ENCODE data around the gene UBE4A.
"Not testable (repeated sequence)": the region's sequence is repeated elsewhere in the genome, so short reads cannot be mapped to it uniquely, and the experiment has no call there.

Gene UBE4A

GRCh38 chr11:118412921-118413320 is 53.5 kb downstream of the UBE4A start:
- Histone ChIP-seq H3K9ac (ENCODE audit: low read length) (no peak overlapping the region), H3K27me3 (ENCODE audit: control insufficient read depth, insufficient read depth, low read length) (no peaks in the 10 kb centered on the region), H3K4me1 (ENCODE audit: control insufficient read depth, insufficient read depth, low read length) (peaks cover 9% of the 10 kb centered on the region), H3K36me3 (ENCODE audit: control insufficient read depth, insufficient read depth, low read length) (no peaks in the 10 kb centered on the region), H3K4me3 (ENCODE audit: low read length) (no peak overlapping the region), H3K27ac (ENCODE audit: low read depth, low read length) (no peak overlapping the region)

DNA sequence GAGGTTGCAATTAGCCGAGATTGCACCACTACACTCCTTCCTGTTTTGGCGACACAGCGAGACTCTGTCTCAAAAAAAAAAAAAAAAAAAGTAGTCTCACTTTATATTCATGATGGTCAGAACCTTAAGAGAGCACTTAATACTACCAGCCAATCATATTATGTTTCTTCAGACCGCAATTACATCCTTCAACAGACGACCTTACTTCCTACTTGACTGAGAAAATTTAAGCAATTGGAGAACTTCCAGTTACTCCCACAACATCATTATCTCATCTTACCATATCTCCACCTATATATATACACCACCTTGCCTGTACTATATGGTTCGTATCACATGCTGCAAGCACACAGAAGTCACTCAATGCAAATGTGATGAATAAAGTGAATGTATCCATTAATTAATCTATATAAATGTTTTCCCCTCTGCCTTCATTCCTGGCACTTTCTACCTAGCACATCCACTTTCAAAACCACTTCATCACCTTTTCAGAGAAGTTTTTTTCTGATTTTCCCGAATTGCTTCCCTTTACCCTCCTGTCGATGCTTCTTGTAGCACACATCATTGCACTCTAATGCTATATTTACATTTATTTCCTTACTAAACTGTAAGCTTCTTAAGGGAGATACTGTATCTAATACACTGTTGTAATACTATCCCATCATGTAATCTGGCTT is 55.8 kb downstream of the UBE4A start:
- Histone ChIP-seq H3K9ac (ENCODE audit: low read length) (no peak overlapping the region), H3K4me3 (ENCODE audit: low read length) (no peak overlapping the region), H3K27ac (ENCODE audit: low read depth, low read length) (no peak overlapping the region), H3K27me3 (ENCODE audit: control insufficient read depth, insufficient read depth, low read length) (no peaks in the 10 kb centered on the region), H3K4me1 (ENCODE audit: control insufficient read depth, insufficient read depth, low read length) (peaks cover 9% of the 10 kb centered on the region), H3K36me3 (ENCODE audit: control insufficient read depth, insufficient read depth, low read length) (no peaks in the 10 kb centered on the region)

GRCh38 chr11:118415739-118416068 is 56.3 kb downstream of the UBE4A start:
- Histone ChIP-seq H3K4me3 (ENCODE audit: low read length) (no peak overlapping the region), H3K4me1 (ENCODE audit: control insufficient read depth, insufficient read depth, low read length) (peaks cover 9% of the 10 kb centered on the region), H3K27me3 (ENCODE audit: control insufficient read depth, insufficient read depth, low read length) (no peaks in the 10 kb centered on the region), H3K36me3 (ENCODE audit: control insufficient read depth, insufficient read depth, low read length) (no peaks in the 10 kb centered on the region), H3K27ac (ENCODE audit: low read depth, low read length) (peak overlapping the region; percentile 10), H3K9ac (ENCODE audit: low read length) (no peak overlapping the region)

GRCh38 chr11:118416900-118417299 is 57.5 kb downstream of the UBE4A start:
- not testable (repeated sequence) for H3K9ac ChIP-seq (ENCODE audit: low read length); H3K4me3 ChIP-seq (ENCODE audit: low read length); H3K27me3 ChIP-seq (ENCODE audit: control insufficient read depth, insufficient read depth, low read length); H3K27ac ChIP-seq (ENCODE audit: low read depth, low read length); H3K36me3 ChIP-seq (ENCODE audit: control insufficient read depth, insufficient read depth, low read length); H3K4me1 ChIP-seq (ENCODE audit: control insufficient read depth, insufficient read depth, low read length)

- no peak overlapping the region for H3K9ac ChIP-seq (ENCODE audit: low read length)
- no peak overlapping the region for H3K27ac ChIP-seq (ENCODE audit: low read depth, low read length)
- H3K36me3 ChIP-seq (ENCODE audit: control insufficient read depth, insufficient read depth, low read length) = no peaks in the 10 kb centered on the region
- H3K4me1 ChIP-seq (ENCODE audit: control insufficient read depth, insufficient read depth, low read length) = peaks cover 9% of the 10 kb centered on the region
- H3K27me3 ChIP-seq (ENCODE audit: control insufficient read depth, insufficient read depth, low read length) = no peaks in the 10 kb centered on the region
- H3K4me3 ChIP-seq (ENCODE audit: low read length) = no peak overlapping the region
Measured at GRCh38 chr11:118417801-118418200, 58.4 kb downstream of the UBE4A start.

DNA sequence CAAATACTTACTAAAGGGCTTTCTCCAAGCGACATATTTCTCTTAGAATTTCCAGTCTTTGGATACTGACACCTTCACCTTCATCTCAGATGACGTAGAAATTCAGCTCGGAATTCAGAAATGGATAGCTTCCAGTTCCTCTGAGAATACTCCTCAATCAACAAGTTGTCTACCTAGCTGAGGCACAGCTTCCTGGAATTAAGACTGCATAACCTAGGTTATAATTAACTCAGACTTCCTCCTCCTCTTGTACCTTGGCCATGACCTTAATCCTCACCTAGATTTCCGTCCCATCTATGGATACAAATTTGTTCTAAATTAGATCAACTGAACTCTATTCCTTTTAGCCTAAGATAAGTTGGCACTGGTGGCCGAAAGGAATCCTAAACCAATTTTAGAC is 59.4 kb downstream of the UBE4A start:
- Histone ChIP-seq H3K27me3 (ENCODE audit: control insufficient read depth, insufficient read depth, low read length) (no peaks in the 10 kb centered on the region), H3K9ac (ENCODE audit: low read length) (no peak overlapping the region), H3K27ac (ENCODE audit: low read depth, low read length) (no peak overlapping the region), H3K4me1 (ENCODE audit: control insufficient read depth, insufficient read depth, low read length) (peaks cover 9% of the 10 kb centered on the region), H3K4me3 (ENCODE audit: low read length) (no peak overlapping the region), H3K36me3 (ENCODE audit: control insufficient read depth, insufficient read depth, low read length) (no peaks in the 10 kb centered on the region)

DNA sequence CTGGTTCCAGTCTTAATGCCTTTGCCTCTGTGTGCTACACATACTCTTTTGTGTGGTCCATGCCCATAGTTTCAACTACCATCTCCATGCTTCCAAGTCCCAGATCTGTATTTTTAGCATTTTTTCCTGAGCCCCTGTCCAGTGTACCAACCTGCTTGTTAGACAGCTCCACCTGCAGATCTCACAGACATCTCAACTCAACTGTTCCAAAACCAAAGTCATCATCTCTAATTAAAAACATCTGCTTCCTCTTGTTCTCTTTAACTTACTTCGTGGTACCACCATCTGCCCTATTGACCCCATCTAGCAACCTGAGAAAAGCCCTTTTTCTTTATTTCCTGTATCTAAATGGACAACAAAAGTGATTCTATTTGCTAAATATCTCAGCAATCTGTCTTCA is 68.3 kb downstream of the UBE4A start:
- Histone ChIP-seq H3K4me1 (ENCODE audit: control insufficient read depth, insufficient read depth, low read length) (no peaks in the 10 kb centered on the region), H3K36me3 (ENCODE audit: control insufficient read depth, insufficient read depth, low read length) (no peaks in the 10 kb centered on the region), H3K27me3 (ENCODE audit: control insufficient read depth, insufficient read depth, low read length) (no peaks in the 10 kb centered on the region), H3K27ac (ENCODE audit: low read depth, low read length) (no peak overlapping the region), H3K9ac (ENCODE audit: low read length) (no peak overlapping the region), H3K4me3 (ENCODE audit: low read length) (no peak overlapping the region)

GRCh38 chr11:118430956-118431355 is 71.6 kb downstream of the UBE4A start:
- H3K27ac ChIP-seq (ENCODE audit: low read depth, low read length) = no peak overlapping the region

DNA sequence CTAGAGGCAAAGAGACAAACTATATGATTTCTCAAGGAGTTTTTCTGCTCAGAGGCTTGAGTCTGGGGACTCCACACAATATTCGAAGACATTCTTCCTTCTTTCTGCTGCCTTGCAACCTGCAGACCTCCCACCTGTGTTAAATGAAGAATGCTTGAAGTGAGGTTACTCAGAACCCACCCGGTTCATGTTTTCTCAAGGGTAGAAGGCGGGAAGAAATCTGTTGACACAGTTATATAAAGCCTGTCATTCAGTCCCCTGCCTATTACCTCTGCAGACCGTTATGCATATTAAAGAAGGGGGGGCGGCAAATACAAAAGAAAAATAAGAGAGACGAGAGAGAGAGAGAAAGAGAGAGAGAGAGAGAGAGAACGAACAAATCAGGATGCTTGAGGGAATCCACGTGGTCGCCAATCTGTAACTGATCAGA is 74.7 kb downstream of the UBE4A start:
- H3K9ac ChIP-seq (ENCODE audit: low read length) = no peak overlapping the region
- H3K36me3 ChIP-seq (ENCODE audit: control insufficient read depth, insufficient read depth, low read length) = no peaks in the 10 kb centered on the region
- H3K27ac ChIP-seq (ENCODE audit: low read depth, low read length) = no peak overlapping the region
- H3K4me1 ChIP-seq (ENCODE audit: control insufficient read depth, insufficient read depth, low read length) = no peaks in the 10 kb centered on the region
- H3K27me3 ChIP-seq (ENCODE audit: control insufficient read depth, insufficient read depth, low read length) = no peaks in the 10 kb centered on the region
- H3K4me3 ChIP-seq (ENCODE audit: low read length) = peak overlapping the region; percentile 88

More at GRCh38 chr11:118430956-118431355, 71.6 kb downstream of the UBE4A start:
- Histone ChIP-seq H3K4me3 (ENCODE audit: low read length) (no peak overlapping the region), H3K36me3 (ENCODE audit: control insufficient read depth, insufficient read depth, low read length) (no peaks in the 10 kb centered on the region), H3K4me1 (ENCODE audit: control insufficient read depth, insufficient read depth, low read length) (no peaks in the 10 kb centered on the region), H3K27me3 (ENCODE audit: control insufficient read depth, insufficient read depth, low read length) (no peaks in the 10 kb centered on the region), H3K9ac (ENCODE audit: low read length) (no peak overlapping the region)

DNA sequence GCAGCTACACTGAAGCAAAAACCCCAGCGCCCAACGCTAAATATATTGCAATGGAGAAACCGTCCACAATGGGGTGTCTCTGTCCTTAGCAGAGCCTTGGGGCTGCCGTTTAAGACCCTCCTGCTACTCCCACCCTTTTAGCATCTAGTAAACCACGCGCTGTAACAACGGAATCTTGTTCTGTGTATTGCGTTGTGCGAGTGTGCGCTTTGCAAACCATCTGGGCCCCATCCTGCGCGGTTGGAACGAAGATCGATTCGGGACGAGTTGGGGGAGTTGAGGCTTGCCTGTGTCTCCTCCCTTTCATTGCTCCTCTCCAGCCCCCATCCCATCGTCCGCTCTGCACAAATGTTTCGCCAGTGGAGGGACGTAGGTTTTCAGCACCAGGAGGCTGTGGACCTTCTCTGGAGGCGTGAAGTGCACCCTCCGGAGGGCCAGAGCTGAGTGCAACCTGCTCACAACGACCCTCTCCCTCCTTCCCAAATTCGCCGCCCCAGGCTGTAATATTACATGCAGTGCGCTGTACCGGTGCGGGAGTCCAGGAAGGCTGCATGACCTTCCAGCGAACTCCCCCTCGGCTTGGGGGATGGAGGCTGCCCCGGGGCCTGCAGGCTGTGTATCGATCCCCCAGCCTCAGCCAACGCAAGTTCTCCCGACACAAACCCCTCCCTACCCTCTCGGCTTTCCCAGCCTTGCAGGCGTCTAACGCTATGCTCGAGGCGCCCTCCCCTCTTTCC is 75.3 kb downstream of the UBE4A start:
- Histone ChIP-seq H3K4me3 (ENCODE audit: low read length) (peak overlapping the region; percentile 88), H3K27ac (ENCODE audit: low read depth, low read length) (peak overlapping the region; percentile 75), H3K27me3 (ENCODE audit: control insufficient read depth, insufficient read depth, low read length) (no peaks in the 10 kb centered on the region), H3K4me1 (ENCODE audit: control insufficient read depth, insufficient read depth, low read length) (peaks cover 2% of the 10 kb centered on the region), H3K36me3 (ENCODE audit: control insufficient read depth, insufficient read depth, low read length) (no peaks in the 10 kb centered on the region), H3K9ac (ENCODE audit: low read length) (peak overlapping the region; percentile 0)

DNA sequence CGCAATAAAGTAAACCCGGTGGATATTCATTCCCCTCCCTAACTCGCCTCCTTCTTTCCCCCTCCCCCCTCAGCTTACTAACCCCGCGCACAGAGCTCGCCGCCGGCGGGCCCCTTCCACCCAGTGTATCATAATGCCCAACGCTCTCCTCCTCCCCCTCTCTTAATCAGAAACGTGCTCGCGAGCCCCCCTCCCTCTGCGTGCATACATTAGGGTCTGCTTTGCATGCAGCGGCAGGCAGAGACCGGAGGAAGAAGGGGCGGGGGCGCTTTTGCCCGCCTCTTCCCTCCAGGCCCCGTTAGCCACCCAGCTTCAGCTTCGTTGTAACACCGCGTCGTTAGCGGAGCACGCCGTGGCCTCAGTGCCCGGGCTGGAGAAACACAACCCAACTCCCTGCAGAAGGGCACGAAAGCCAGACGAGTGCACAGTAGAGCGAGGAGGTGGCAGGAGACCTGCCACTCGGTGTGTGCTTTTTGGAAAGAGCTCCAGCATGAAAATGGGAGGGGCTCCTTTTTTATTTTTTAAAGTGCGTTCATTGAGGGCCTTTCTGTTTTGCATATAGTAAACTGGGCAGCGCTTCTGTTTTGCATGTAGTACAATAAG is 76.0 kb downstream of the UBE4A start:
- H3K27ac ChIP-seq (ENCODE audit: low read depth, low read length) = peak overlapping the region; percentile 75
- peak overlapping the region; percentile 88 for H3K4me3 ChIP-seq (ENCODE audit: low read length)
- H3K27me3 ChIP-seq (ENCODE audit: control insufficient read depth, insufficient read depth, low read length) = no peaks in the 10 kb centered on the region
- H3K36me3 ChIP-seq (ENCODE audit: control insufficient read depth, insufficient read depth, low read length) = no peaks in the 10 kb centered on the region
- peak overlapping the region; percentile 30 for H3K9ac ChIP-seq (ENCODE audit: low read length)
- peaks cover 7% of the 10 kb centered on the region for H3K4me1 ChIP-seq (ENCODE audit: control insufficient read depth, insufficient read depth, low read length)

DNA sequence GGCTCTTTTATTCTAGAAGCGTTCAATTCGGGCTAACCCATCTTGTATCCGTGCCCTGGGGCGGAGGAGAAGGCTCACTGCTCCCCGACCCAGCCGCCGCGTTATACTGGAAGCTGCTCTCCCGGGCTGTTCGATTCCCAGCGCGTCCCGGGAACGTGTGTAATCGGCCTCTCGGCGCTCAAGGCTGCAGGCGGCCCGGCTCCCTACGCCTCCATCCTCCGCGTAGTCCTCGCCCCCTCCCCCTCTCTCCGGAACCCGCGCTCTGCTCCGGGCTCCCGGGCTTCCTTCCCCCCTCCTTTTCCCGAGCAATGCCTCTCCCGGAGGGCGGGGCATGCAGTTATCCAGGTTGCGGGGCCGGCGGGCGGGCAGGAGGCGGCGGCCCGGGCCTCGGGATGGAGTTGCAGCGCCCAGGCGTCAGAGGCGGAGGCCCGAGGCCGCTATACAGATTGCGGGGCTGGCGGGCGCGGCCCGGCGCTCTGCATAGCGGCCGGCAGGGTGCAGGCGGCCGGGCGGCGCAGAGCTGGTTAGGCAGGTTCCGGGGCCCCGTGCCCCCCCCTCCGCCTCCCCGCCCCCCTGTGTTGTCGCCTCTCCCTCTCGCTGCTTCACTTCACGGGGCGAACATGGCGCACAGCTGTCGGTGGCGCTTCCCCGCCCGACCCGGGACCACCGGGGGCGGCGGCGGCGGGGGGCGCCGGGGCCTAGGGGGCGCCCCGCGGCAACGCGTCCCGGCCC is 76.7 kb downstream of the UBE4A start, which contains the start of gene KMT2A:
Gene KMT2A, plus strand, starts transcription at position 600 of the 732 bp plus-strand sequence. Its CDS starts 21 bp downstream, at position 621.
- Histone ChIP-seq H3K9ac (ENCODE audit: low read length) (peak within 1 kb of the TSS; percentile 82), H3K4me1 (ENCODE audit: control insufficient read depth, insufficient read depth, low read length) (peaks cover 7% of the 10 kb centered on the region), H3K4me3 (ENCODE audit: low read length) (peak within 1 kb of the TSS; percentile 88), H3K36me3 (ENCODE audit: control insufficient read depth, insufficient read depth, low read length) (no peaks in the 10 kb centered on the region), H3K27me3 (ENCODE audit: control insufficient read depth, insufficient read depth, low read length) (no peaks in the 10 kb centered on the region), H3K27ac (ENCODE audit: low read depth, low read length) (peak within 1 kb of the TSS; percentile 75)

Data from rectal smooth muscle tissue (tissue), 1 donor.